Activated CD4-positive, alpha-beta T cell treated with anti-CD3 and anti-CD28 coated beads, Interleukin-2, amount 50 U/mL, for 48 hours (primary cell): ENCODE measurements around the gene SF3A2.

Source experiments
- DNase-seq, 2 experiments: peaks; one replicate each; pipeline ENCODE4 v3.0.0-alpha.2; 2020

SF3A2 gene

DNA sequence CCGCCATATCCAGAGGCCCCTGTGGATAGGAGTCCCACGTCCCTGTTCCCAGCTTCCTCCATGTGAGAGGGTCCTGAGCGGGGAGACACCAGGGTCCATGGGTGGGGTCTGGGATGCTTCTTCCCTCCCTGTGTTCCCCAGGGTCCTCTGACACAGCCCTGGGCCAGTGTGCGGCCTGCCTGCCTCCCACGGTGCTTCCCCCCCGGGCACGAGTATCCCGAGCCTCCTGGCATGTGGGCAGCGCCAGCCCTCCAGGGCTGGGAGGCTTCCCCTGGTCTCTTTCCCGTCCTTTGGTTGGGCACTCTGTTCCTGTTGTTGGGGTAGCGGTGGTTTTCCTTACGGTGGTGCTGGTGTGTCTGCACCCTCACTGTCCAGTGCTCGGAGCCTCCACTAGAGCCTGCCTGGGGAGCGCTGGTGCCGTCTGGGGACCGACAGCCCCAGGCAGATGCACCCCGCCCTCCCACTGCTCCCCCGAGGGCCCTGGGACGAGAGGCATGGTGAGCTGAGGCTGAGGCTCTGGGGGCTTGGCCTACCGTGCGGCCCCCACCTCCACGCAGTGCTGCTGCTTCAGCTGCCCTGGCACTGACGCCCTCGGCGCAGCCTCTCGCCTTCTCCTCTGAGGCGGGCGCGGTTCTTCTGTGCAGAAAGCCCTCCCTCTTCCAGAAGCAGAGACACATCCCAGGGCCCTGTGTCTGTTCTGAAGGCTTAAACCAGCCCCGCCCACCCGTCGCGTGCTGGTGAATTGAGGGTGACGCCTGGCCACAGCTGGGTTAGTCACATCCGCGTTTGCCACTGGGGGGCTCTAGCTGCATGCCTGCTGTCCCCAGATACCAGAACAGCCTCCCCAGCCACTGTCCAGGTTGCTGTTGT, 28.4 kb upstream of the SF3A2 start:
- DNase-seq, result no peak

GRCh38 chr19:2208975-2209374, 27.6 kb upstream of the SF3A2 start:
- DNase-seq, result no peak

- DNase-seq, result no peak
Measured at GRCh38 chr19:2209408-2209807, 27.2 kb upstream of the SF3A2 start.

DNA sequence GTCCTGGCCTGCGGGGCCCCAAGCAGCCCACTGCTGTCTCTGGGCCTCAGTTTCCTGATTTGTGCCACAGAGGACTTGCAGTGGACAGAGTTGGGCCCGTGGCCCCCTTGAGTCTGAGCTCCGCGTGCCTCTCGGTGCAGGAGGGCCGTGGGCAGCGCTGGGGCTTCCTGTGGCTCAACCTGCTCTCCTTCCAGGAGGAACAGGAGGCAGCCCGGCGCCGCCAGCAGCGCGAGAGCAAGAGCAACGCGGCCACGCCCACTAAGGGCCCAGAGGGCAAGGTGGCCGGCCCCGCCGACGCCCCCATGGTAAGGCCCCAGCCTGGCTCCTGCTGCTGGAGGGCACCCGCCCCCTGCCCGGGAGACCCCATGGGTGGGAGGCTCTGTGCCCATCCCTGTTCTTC, 26.4 kb upstream of the SF3A2 start:
- DNase-seq, result no peak

GRCh38 chr19:2210987-2211740, 25.5 kb upstream of the SF3A2 start:
- DNase-seq, result no peak

DNA sequence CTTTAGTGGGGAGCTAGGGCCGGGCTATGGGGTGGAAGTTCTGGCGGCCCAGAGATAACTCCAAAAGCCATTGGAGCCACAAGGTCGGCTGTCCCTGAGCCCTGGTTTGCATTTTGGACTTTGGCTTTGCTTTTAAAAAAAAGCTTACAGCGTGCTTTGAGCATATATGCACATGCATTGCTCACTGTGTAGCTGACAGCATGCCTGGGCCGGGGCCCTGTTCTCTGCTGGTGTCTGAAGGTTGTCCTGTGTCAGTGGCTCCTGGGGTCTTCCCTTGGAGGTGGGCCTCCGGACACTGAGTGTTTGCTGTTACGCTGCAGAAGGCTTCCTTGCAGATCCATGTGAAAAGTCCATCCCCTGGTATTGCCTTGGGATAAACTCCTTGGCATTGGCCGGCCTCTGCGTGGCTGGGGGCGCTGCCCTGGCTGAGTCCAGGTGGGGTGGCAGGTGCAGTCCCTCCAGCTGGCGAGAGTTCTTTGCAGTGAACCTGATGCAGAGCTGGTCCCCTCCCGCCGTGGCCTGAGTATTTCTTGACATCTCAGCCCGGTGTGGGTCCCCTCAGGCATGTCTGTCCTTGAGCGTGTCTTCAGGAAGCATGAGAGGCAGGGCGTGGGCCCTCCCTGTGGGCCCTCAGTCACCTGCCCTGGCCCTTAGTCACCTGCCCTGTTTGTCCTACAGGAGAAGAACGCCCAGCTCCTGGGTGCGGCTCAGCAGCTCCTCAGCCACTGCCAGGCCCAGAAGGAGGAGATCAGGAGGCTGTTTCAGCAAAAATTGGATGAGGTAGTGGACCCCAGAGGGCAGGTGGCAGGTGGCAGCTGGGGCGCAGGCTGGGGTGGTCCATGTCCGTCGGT, 23.5 kb upstream of the SF3A2 start:
- DNase-seq, result no peak

- DNase-seq, result no peak
Measured at GRCh38 chr19:2213799-2214198, 22.8 kb upstream of the SF3A2 start.

DNA sequence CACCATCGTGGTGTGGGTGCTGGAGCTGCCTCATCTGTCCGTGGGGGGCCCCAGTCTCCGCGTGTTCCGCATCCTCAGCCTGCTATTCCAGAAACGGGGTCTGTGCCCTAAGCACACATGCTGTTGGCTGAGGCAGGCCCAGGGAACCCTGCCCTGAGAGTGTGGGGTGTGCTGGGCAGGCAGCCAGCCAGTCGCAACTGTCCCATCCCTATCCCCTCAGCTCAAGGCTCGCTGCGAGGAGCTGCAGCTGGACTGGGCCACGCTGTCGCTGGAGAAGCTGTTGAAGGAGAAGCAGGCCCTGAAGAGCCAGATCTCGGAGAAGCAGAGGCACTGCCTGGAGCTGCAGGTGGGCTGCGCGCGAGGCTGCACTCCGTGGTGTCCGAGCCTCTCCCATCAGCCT, 22.4 kb upstream of the SF3A2 start:
- DNase-seq, result no peak

DNA sequence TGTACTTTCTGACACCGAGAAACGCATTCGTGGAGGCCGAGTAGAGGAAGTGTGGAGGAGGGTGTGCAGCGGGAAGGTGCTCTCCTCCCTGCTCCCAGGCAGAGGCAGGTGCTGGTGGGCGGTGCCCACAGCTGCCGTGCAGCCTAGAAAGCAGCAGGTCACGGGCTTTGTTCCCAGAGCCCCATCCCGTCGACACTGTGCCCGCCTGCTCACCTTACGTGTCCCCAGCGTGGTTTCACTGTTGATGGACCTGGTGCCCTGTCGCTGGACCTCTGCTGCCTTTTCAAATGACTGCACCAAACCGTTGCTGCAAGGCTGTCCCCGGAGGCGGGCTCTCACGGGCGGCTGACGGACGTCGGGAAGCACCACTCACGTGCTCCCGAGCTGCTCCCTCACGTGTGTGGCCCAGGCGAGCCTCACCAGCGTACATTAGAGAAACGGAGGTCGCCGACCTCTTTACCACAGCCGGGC, 21.3 kb upstream of the SF3A2 start:
- DNase-seq, result peak in 1 of 2 experiments; percentile 43

- no peak for DNase-seq
Measured at GRCh38 chr19:2216361-2217225, 20.0 kb upstream of the SF3A2 start.

GRCh38 chr19:2217591-2217990, 19.0 kb upstream of the SF3A2 start:
- DNase-seq, result no peak

DNA sequence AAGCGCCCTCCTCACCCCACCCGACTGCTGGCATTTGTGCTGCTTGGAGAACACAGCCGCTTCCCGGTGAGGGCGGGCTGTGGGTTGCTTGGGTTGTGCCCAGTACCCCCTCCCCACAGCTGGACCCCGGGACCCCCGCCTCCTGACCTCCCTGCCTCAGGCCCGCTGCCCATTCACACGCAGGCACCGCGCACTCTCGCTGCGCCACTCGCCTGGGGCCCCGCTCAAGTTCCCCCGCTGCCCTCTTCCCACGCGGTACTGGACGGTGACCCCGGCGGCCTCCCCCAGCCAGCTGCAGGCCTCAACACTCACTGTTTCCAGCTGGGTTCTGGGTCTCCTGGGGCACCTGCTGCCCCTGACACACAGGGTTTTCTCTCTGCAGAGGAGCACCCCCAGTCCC, 16.9 kb upstream of the SF3A2 start:
- DNase-seq, result no peak

DNA sequence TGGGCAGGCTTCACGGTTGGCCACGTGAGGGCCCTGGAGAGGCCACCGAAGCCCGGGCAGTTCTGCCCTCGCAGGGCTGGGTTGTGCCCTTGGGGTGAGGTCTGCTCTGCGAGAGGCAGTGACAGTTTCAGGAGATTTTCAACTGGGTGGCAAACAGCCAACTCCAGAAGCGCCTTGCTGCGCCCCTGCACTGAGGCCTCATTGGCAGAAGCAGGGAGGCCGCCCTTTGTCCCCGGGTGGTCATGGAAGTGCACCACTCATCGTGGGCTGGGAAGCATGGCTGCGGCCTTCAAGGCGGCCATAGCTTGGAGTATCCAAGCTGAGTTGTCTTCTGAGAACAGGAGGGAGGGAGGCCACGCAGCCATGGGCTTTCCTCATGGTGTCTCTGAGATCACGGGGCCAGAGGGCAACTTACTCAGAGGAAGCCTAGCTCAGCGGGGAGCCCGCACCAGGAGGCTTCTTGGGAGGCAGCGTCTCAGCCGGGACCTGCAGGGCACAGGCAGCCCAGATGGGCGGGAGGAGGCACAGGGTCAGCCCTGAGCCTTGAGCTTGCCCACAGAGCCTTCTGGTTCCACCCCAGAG, 15.3 kb upstream of the SF3A2 start:
- DNase-seq, result no peak

DNA sequence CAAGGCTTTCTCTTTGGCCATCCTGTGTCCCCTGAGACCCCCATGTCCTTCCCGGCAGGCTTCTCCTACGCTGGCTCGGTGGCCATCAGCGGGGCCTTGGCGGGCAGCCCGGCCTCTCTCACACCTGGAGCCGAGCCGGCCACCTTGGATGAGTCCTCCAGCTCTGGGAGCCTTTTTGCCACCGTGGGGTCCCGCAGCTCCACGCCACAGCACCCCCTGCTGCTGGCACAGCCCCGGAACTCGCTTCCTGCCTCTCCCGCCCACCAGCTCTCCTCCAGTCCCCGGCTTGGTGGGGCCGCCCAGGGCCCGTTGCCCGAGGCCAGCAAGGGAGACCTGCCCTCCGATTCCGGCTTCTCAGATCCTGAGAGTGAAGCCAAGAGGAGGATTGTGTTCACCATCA, 14.7 kb upstream of the SF3A2 start:
- no peak for DNase-seq

DNA sequence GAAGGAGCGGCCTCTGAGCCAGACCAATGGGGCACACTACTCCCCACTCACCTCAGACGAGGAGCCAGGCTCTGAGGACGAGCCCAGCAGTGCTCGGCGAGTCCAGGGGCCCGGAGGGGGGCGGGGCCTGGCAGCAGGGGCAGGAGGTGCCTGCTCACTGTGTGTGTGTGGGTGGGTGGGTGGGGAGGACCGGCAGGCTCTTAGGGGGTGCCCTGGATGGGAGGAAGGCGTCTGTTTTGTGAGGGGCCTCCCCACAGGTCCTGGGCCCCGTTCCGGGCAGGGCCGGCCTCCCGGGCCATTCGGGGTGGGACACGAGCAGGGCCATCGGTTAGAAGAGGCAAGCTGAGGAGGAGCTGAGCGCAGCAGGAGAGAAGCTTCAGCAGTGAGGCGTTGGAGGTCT, 13.2 kb upstream of the SF3A2 start:
- no peak for DNase-seq

- no peak for DNase-seq
Measured at GRCh38 chr19:2223959-2224358, 12.7 kb upstream of the SF3A2 start.

- no peak for DNase-seq
Measured at GRCh38 chr19:2224754-2225349, 11.8 kb upstream of the SF3A2 start.

DNA sequence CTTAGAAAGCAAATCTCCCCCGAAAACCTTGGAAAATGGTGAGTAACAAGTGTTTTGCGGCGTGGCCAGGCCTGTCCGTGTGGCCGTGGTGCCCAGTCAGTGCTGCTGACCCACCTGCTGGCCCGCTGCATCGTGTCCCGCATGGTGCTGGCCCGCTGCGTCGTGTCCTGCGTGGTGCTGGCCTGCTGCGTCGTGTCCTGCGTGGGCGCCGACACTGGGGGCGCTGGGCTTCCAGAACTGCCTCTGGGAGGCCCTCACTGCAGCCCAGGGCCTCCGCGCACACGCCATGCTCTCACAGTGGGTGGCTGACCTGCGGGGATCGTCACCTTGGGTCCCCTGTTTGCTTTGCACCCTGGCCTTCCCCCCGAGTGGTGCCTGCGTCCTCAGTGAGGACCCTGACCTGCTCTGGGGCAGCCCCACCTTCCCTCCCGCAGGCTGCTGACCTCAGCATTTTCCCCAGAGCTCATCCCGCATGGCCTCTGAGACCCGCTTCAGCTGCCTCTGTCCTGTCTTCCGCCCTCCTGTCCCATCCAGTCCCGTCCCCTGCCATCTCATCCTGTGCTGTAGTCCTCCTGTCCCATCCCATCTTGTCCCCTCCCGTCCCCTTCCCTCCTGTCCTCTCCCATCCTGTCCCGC, 11.1 kb upstream of the SF3A2 start:
- DNase-seq, result no peak

GRCh38 chr19:2226051-2226839, 10.4 kb upstream of the SF3A2 start:
- no peak for DNase-seq

- DNase-seq, result no peak
Measured at GRCh38 chr19:2226840-2227360, 9.7 kb upstream of the SF3A2 start.
